RWPE2 (cell line): ENCODE data around the gene IRX4.
A peak's percentile ranks its signal among the peaks of the same experiment; 100 is the strongest.

ENCODE experiments used
- ATAC-seq: fragments of 200-7000 bp; cut with Tn5 transposase; 3 replicates; pipeline ENCODE4 v1.9.1; 2021; ENCODE audit warnings: low read depth
- DNase-seq: peaks from one replicate; pipeline ENCODE4 v3.0.0-alpha.2; 2020; ENCODE audit warnings: low spot score
- H3K27ac ChIP-seq: fragments of 450-650 bp; 2 replicates; pipeline ENCODE4 v1.5.1; 2017; ENCODE audit warnings: mild to moderate bottlenecking; ENCODE audit not compliant: poor library complexity, severe bottlenecking
- H3K27me3 ChIP-seq: fragments of 250-450 bp; sonication (Bioruptor Pico); 2 replicates; pipeline ENCODE4 v1.5.1; 2021; ENCODE audit warnings: mild to moderate bottlenecking, moderate library complexity; ENCODE audit not compliant: insufficient read depth, poor library complexity, severe bottlenecking
- H3K36me3 ChIP-seq: fragments of 250-450 bp; sonication (Bioruptor Pico); 2 replicates; pipeline ENCODE4 v1.5.1; 2020; ENCODE audit warnings: low read depth, mild to moderate bottlenecking, moderate library complexity
- H3K4me1 ChIP-seq: fragments of 250-450 bp; sonication (Bioruptor Pico); 2 replicates; pipeline ENCODE4 v1.5.1; 2021; ENCODE audit warnings: mild to moderate bottlenecking, moderate library complexity; ENCODE audit not compliant: insufficient read depth, poor library complexity, severe bottlenecking
- H3K4me3 ChIP-seq: fragments of 250-450 bp; sonication (Bioruptor Pico); 2 replicates; pipeline ENCODE4 v1.5.1; 2021; ENCODE audit warnings: mild to moderate bottlenecking, moderate library complexity; ENCODE audit not compliant: severe bottlenecking
- H3K9me3 ChIP-seq: fragments of 250-450 bp; sonication (Bioruptor Pico); 2 replicates; pipeline ENCODE4 v1.5.1; 2021; ENCODE audit warnings: mild to moderate bottlenecking, moderate library complexity; ENCODE audit not compliant: severe bottlenecking
- CTCF ChIP-seq: fragments of 450-650 bp; IDR thresholded peaks from one replicate; pipeline ENCODE4 v1.5.1; 2017; ENCODE audit warnings: mild to moderate bottlenecking, moderate library complexity; ENCODE audit not compliant: poor library complexity, severe bottlenecking

IRX4 gene

DNA sequence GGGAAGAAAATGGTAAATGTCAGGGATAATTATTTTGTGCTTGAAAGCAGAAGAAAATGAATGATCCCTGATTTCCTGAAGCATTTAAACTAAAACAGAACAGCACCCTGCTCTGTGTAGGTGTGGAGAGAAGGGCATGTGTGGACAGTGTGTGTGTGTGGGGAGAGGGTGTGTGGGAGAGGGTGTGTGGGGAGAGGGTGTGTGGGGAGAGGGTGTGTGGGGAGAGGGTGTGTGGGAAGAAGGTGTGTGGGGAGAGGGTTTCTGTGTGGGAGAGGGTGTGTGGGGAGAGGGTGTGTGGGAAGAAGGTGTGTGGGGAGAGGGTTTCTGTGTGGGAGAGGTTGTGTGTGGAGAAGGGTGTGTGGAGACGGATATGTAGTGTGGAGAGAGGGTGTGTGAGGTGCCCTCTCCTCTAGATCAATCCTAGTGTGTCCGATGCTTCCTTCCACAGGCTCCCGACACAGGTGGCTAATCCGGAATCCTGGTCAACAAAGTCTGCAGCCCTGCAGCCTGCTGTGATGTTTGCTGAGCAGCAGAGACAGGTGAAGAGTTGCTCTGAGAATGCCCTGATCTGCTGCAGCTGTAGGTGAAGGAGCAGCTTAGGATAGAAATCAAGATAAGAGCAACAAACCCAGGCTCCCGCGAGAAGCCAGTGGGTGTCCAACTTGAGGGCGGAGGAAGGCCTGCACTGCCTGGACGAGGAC is 15.5 kb downstream of the IRX4 start:
- ATAC-seq, result peak; percentile 28; the same call in 2 of the 3 replicates
- no peaks in the 10 kb centered on the region for H3K9me3 ChIP-seq
- no peaks in the 10 kb centered on the region for H3K4me1 ChIP-seq
- no peak overlapping the region for H3K4me3 ChIP-seq
- TF ChIP-seq CTCF, result no peak
- H3K27me3 ChIP-seq, result no peaks in the 10 kb centered on the region
- no peaks in the 10 kb centered on the region for H3K36me3 ChIP-seq
- no peak for DNase-seq
- no peak overlapping the region for H3K27ac ChIP-seq

DNA sequence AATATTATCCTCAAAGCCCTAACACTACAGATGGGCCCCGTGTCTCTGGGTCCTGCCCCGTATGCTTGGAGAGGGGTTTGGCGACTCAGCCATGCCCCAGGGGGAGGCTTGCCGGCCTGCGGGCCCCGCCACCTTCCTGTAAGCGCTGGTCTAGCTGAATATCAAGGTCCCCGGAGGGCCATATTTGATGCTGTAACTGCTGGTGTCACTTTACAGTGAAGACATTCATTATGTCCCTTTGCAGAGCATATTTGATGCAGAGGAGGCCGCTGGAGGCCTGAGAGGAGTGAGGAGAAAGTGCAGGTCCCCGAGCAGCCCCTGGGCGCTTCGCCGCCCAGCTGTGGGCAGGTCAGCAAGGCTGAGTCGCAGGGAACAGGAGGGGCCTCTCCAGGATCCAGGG is 16.8 kb downstream of the IRX4 start:
- H3K4me1 ChIP-seq, result no peaks in the 10 kb centered on the region
- H3K27ac ChIP-seq, result no peak overlapping the region
- ATAC-seq, result no peak
- TF ChIP-seq CTCF, result no peak
- no peaks in the 10 kb centered on the region for H3K27me3 ChIP-seq
- H3K4me3 ChIP-seq, result no peak overlapping the region
- no peaks in the 10 kb centered on the region for H3K36me3 ChIP-seq
- no peaks in the 10 kb centered on the region for H3K9me3 ChIP-seq
- no peak for DNase-seq

DNA sequence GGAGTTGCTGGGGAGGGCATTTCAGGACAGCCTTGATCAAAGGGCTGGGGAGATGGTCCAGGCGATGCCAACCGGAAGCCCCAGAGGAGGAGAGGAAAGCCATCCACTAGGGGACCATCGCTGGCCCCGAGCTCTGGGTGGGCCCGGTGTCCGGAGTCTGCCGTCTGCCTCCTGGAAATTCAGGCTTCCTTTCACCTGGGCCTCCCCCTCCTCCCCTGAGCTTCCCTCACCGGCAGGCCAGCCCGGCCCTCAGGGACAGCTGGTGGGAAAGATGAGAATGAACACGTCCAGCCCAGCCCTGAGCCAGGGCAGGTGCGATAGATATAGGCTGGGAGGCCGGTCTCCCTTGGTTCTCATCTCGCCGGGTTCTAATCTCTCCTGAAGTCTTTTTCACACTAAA is 17.2 kb downstream of the IRX4 start:
- no peak for TF ChIP-seq CTCF
- no peak overlapping the region for H3K27ac ChIP-seq
- no peak for DNase-seq
- H3K27me3 ChIP-seq, result no peaks in the 10 kb centered on the region
- no peak for ATAC-seq
- H3K4me1 ChIP-seq, result no peaks in the 10 kb centered on the region
- no peaks in the 10 kb centered on the region for H3K36me3 ChIP-seq
- H3K4me3 ChIP-seq, result no peak overlapping the region
- no peaks in the 10 kb centered on the region for H3K9me3 ChIP-seq

GRCh38 chr5:1864896-1865440 is 17.8 kb downstream of the IRX4 start:
- H3K27ac ChIP-seq, result no peak overlapping the region
- ATAC-seq, result no peak
- TF ChIP-seq CTCF, result no peak

GRCh38 chr5:1860949-1861348 is 21.8 kb downstream of the IRX4 start:
- H3K27me3 ChIP-seq, result no peaks in the 10 kb centered on the region
- H3K9me3 ChIP-seq, result no peaks in the 10 kb centered on the region
- H3K36me3 ChIP-seq, result no peaks in the 10 kb centered on the region
- H3K4me1 ChIP-seq, result no peaks in the 10 kb centered on the region
- DNase-seq (no peak), ATAC-seq (no peak)
- no peak overlapping the region for H3K4me3 ChIP-seq
- no peak for TF ChIP-seq CTCF
- no peak overlapping the region for H3K27ac ChIP-seq

More at GRCh38 chr5:1864896-1865440, 17.8 kb downstream of the IRX4 start:
- Histone ChIP-seq H3K36me3 (no peaks in the 10 kb centered on the region), H3K4me3 (no peak overlapping the region), H3K27me3 (no peaks in the 10 kb centered on the region), H3K4me1 (no peaks in the 10 kb centered on the region), H3K9me3 (no peaks in the 10 kb centered on the region)
- no peak for DNase-seq
